ENCODE measurements around the gene CDX1. TPM values are rescaled to one million over a fixed set of nuclear protein-coding genes. Genes with fewer than 3 reads are reported as not detected.

The CDX1 gene
- polyA plus RNA-seq, 1 experiment = 0.97 TPM

DNA sequence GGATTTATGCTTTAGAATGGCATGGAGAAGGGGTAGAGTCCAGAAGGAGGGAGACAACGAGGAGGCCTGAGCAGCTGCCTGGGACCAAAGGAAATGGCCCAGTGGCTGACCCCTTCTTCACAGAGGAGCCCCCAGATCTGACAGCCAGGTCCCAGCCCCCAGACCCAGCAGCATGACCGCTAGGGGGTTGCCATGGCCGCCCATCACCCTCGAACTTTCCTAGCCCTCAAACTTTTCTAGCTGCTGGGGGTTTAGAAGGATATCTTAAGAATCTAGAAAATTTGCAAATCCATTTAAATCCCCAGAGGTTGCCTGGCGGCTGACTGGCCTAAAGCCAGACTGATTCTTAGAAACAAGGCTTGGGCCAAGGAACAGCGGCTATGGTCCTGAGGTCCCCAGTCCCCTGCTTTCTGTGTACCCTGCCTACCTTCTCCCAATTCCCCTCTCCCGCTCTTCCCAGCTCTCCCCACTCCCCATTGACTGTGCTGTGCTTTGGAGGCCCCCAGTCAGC, 11.9 kb upstream of the CDX1 start:
- ChIA-PET CTCF (interaction anchor here (1.0 to 3.4 kb wide), 10 partner anchors 9 to 64 kb away, joined by 4 to 24 read pairs (median 8); no protein-coding TSS in a partner anchor), POLR2A (interaction anchor here (0.7 to 1.2 kb wide), 3 partner anchors 12 to 154 kb away, joined by 4 to 6 read pairs (median 5); no protein-coding TSS in a partner anchor)
- DNase-seq (ENCODE audit: low read depth) = no peak
- peak overlapping the region; percentile 88 for H3K4me3 ChIP-seq (ENCODE audit: low read depth, low read length)
- H3K36me3 ChIP-seq (ENCODE audit: control insufficient read depth, insufficient read depth, low read length) = peaks cover 9% of the 10 kb centered on the region
- TF ChIP-seq CTCF (IDR thresholded peaks at IDR 0.05; ENCODE audit: insufficient read depth, low read depth, low read length) = no peak; the same call in 1 of the 2 replicates
- H3K27me3 ChIP-seq (ENCODE audit: control insufficient read depth, insufficient read depth, low read length) = no peaks in the 10 kb centered on the region

DNA sequence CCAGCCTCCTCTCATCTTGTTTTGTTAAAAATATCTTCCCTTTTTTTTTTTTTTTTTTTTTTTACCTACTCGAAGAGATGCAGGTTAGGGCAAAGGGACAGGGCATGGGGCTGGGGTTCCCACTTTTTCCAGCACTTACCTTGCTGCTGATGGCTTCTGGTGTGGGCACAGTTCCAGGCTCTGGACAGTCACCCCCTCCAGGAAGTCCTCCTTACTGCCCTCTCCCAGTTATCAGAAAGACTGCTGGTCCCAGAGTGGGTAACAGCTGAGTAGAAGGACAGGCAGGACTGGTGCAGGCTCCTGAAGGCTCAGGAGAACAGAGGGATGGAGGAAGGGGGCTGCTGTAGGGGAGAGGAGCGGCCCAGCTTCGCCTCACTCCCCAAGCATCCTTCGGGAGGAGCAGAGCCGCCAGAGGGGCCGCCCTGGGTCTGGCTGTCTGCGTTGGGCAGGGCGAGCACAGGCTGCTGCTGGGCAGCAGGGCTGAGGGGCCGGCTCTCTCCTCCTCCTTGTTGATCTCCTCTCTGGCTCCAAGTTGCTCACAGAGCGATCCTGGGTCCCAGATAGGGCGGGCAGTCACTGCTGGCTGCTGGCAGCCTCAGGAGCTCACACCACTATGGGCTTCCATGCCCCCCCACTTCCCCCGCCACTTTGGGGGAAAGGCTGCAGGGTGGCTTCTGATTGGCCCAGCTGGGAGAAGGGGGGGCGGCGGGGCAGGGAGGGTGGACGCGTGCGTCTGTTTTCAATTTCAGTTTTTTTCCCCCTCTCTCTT, 11.1 kb upstream of the CDX1 start, which contains the start of gene PDGFRB:
PDGFRB (minus strand) TSS at position 588 of the 769 bp plus-strand sequence. CDS start 18,798 bp downstream, outside the sequence.
- CTCF ChIA-PET = interaction anchor here (0.6 to 3.4 kb wide), 10 partner anchors 10 to 44 kb away, joined by 3 to 24 read pairs (median 6); no protein-coding TSS in a partner anchor
- DNase-seq (ENCODE audit: low read depth) = peak; percentile 75
- POLR2A ChIA-PET = interaction anchor here (0.6 to 1.5 kb wide), 6 partner anchors 12 to 329 kb away, joined by 3 to 8 read pairs (median 4); no protein-coding TSS in a partner anchor
- Histone ChIP-seq H3K4me3 (ENCODE audit: low read depth, low read length) (peak within 1 kb of the TSS; percentile 88), H3K27me3 (ENCODE audit: control insufficient read depth, insufficient read depth, low read length) (no peaks in the 10 kb centered on the region), H3K36me3 (ENCODE audit: control insufficient read depth, insufficient read depth, low read length) (peaks cover 7% of the 10 kb centered on the region)
- TF ChIP-seq CTCF (IDR thresholded peaks at IDR 0.05; ENCODE audit: insufficient read depth, low read depth, low read length) = no peak

DNA sequence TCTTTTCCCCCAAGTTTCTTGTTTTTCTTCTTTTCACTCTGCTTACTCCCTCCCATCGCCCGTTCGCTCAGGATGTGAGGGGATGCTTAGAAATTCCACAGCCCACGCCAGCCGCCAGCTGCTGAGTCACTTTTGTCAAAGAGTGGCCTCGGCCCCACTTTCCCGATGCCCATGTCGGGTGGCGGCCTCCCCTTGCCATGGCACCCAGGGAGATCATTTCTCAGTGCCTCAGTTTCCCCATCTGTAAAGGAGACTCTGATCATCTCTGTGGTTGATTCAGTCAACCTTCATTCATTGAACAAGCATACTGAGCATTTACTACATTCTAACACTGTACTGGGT, 10.6 kb upstream of the CDX1 start:
- peak overlapping the region; percentile 88 for H3K4me3 ChIP-seq (ENCODE audit: low read depth, low read length)
- no peaks in the 10 kb centered on the region for H3K27me3 ChIP-seq (ENCODE audit: control insufficient read depth, insufficient read depth, low read length)
- CTCF ChIA-PET = interaction anchor here (0.6 to 3.4 kb wide), 10 partner anchors 11 to 44 kb away, joined by 3 to 24 read pairs (median 6); no protein-coding TSS in a partner anchor
- DNase-seq (ENCODE audit: low read depth) = no peak
- TF ChIP-seq CTCF (IDR thresholded peaks at IDR 0.05; ENCODE audit: insufficient read depth, low read depth, low read length) = no peak
- H3K36me3 ChIP-seq (ENCODE audit: control insufficient read depth, insufficient read depth, low read length) = peaks cover 7% of the 10 kb centered on the region
- POLR2A ChIA-PET = interaction anchor here (0.6 to 1.5 kb wide), 5 partner anchors 12 to 278 kb away, joined by 3 to 8 read pairs (median 4); no protein-coding TSS in a partner anchor

DNA sequence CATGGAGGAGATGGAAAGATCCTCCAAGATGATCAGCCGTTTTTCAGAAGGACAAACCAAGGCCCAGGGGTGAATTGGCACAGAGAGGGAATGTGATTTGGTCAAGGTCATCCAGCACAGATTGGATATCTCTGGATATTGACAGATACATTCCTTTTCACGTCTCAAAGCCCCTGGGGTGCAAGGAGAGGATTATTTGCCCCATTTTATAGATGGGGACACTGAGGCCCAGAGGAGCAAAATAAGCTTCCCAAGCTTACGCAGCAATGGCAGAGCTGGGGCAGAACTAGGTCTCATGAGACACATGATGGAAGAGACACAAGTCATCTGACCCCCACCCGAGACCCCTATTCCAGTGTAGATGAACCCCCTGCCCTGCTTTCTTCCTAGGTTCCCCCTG, 10.0 kb upstream of the CDX1 start:
- TF ChIP-seq CTCF (IDR thresholded peaks at IDR 0.05; ENCODE audit: insufficient read depth, low read depth, low read length) = no peak
- no peaks in the 10 kb centered on the region for H3K27me3 ChIP-seq (ENCODE audit: control insufficient read depth, insufficient read depth, low read length)
- CTCF ChIA-PET = interaction anchor here (0.9 to 2.6 kb wide), 3 partner anchors 25 to 156 kb away, joined by 3 to 9 read pairs (median 3); partner anchors contain the start of genes HMGXB3 and TIGD6
- peaks cover 7% of the 10 kb centered on the region for H3K36me3 ChIP-seq (ENCODE audit: control insufficient read depth, insufficient read depth, low read length)
- POLR2A ChIA-PET = interaction anchor here (1.5 kb wide), 1 partner anchor 13 kb away, joined by 8 read pairs; no protein-coding TSS in a partner anchor
- H3K4me3 ChIP-seq (ENCODE audit: low read depth, low read length) = no peak overlapping the region
- no peak for DNase-seq (ENCODE audit: low read depth)

DNA sequence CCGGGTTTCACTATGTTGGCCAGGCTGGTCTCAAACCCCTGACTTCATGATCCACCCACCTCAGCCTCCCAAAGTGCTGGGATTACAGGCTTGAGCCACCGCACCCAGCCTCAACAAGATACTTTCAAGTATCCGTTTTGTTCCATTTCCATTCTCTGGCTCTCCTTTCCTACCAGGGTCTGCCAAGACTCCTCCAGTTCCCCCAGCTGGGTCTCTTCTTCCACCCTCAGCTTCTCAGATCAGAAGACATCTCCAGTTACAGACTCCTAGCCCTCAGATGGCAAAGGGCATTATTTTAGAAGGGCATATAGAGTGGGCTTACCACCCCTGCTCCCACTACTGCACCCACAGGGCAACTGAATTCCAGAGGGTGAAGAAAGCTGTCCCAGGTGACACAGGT, 9.4 kb upstream of the CDX1 start:
- CTCF ChIA-PET = interaction anchor here (0.9 to 2.9 kb wide), 4 partner anchors 11 to 156 kb away, joined by 3 to 15 read pairs (median 3); partner anchors contain the start of genes HMGXB3 and TIGD6
- Histone ChIP-seq H3K36me3 (ENCODE audit: control insufficient read depth, insufficient read depth, low read length) (peaks cover 7% of the 10 kb centered on the region), H3K27me3 (ENCODE audit: control insufficient read depth, insufficient read depth, low read length) (no peaks in the 10 kb centered on the region), H3K4me3 (ENCODE audit: low read depth, low read length) (no peak overlapping the region)
- TF ChIP-seq CTCF (IDR thresholded peaks at IDR 0.05; ENCODE audit: insufficient read depth, low read depth, low read length) = no peak
- POLR2A ChIA-PET = no interaction called here
- DNase-seq (ENCODE audit: low read depth) = no peak
